K562 (cell line): ENCODE measurements around the gene MKLN1. TPM values are rescaled to one million over a fixed set of nuclear protein-coding genes. Genes with fewer than 3 reads are reported as not detected.
A peak's percentile ranks its signal among the peaks of the same experiment; 100 is the strongest.

Experiments
- CREM ChIP-seq: IDR thresholded peaks from 2 replicates; pipeline ENCODE4 v1.6.1; 2014; ENCODE audit warnings: antibody characterized with exemption, low read depth
- HDAC6 ChIP-seq: IDR thresholded peaks from 2 replicates; pipeline ENCODE4 v1.6.1; 2012; ENCODE audit warnings: low read depth, mild to moderate bottlenecking, control low read depth, inconsistent platforms, low read length, moderate library complexity
- TFAP4 ChIP-seq: sonication (generic); formaldehyde crosslinking; IDR thresholded peaks from 2 replicates; pipeline ENCODE4 v1.8.0; 2022; ENCODE audit warnings: missing genetic modification reagents, mild to moderate bottlenecking, moderate library complexity, borderline replicate concordance
- ZBTB33 ChIP-seq: sonication (generic); formaldehyde crosslinking; IDR thresholded peaks from 2 replicates; pipeline ENCODE4 v1.8.1; 2023; ENCODE audit warnings: mild to moderate bottlenecking, missing genetic modification reagents
- ZNF445 ChIP-seq: fragments of 250-450 bp; sonication (Bioruptor Pico); IDR thresholded peaks from 2 replicates; pipeline ENCODE4 v1.4.0; 2020; ENCODE audit warnings: low read depth, mild to moderate bottlenecking, moderate library complexity
- polyA plus RNA-seq, 8 experiments: library from polyadenylated mRNA; depleted of rRNA in 4 of 8; stranded (reverse) in 5 of 8; unstranded in 3 of 8; fragments of >200 nt; fragmentation: Nextera tagmentation in 2 of 8; fragmentation: Illumina TruSeq in 1 of 8; extraction: Ambion mirVana in 2 of 8; extraction: Trizol in 1 of 8; gene quantifications; 2 replicates each; pipeline versions ENCODE4 v1.2.1 to v1.2.3, GENCODE V29; 2011 to 2014; ENCODE audit warnings: inconsistent platforms in 1 of 8, missing spikeins in 1 of 8
- total RNA-seq, 7 experiments: library from RNA; depleted of rRNA in 6 of 7; stranded (reverse); fragments of >200 nt in 6 of 7; fragmentation: Illumina TruSeq in 2 of 7; extraction: Trizol in 2 of 7; gene quantifications; 2 replicates each; pipeline versions ENCODE4 v1.2.1 to v1.2.3, GENCODE V29; 2011 to 2021; ENCODE audit warnings: low replicate concordance in 1 of 7
- TF ChIP-seq, protein P1 (sequence below): fragments of 450-650 bp; formaldehyde crosslinking; IDR thresholded peaks from 2 replicates; pipeline ENCODE4 v1.4.0; 2022; ENCODE audit warnings: mild to moderate bottlenecking, moderate library complexity
- TF ChIP-seq, protein P2 (sequence below): sonication (generic); formaldehyde crosslinking; IDR thresholded peaks from 2 replicates; pipeline ENCODE4 v1.8.0; 2022; ENCODE audit warnings: mild to moderate bottlenecking, low read depth, missing genetic modification reagents

Gene MKLN1
- total and polyA plus RNA-seq, 9 of the 15 experiments (the other 6 are each of a cell fraction or from before 2014, with no cell fraction given), result 18.6 to 80.4 (median 56.0) TPM

- TF ChIP-seq, protein P1, sequence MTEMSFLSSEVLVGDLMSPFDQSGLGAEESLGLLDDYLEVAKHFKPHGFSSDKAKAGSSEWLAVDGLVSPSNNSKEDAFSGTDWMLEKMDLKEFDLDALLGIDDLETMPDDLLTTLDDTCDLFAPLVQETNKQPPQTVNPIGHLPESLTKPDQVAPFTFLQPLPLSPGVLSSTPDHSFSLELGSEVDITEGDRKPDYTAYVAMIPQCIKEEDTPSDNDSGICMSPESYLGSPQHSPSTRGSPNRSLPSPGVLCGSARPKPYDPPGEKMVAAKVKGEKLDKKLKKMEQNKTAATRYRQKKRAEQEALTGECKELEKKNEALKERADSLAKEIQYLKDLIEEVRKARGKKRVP, result no peak
- TF ChIP-seq ZBTB33 (CRISPR knock-in tag), result no peak
- no peak for TF ChIP-seq ZNF445 (CRISPR knock-in tag)
- TF ChIP-seq, protein P2, sequence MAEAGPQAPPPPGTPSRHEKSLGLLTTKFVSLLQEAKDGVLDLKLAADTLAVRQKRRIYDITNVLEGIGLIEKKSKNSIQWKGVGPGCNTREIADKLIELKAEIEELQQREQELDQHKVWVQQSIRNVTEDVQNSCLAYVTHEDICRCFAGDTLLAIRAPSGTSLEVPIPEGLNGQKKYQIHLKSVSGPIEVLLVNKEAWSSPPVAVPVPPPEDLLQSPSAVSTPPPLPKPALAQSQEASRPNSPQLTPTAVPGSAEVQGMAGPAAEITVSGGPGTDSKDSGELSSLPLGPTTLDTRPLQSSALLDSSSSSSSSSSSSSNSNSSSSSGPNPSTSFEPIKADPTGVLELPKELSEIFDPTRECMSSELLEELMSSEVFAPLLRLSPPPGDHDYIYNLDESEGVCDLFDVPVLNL, result 0 out of 2 replicates have a peak, but pooled peaks have one; percentile 7
- TF ChIP-seq TFAP4 (CRISPR knock-in tag), result no peak
- 0 out of 2 replicates have a peak, but pooled peaks have one; percentile 39 for TF ChIP-seq HDAC6
- TF ChIP-seq CREM, result no peak
These were observed 539 bp upstream of the MKLN1 start (continued) for GRCh38 chr7:131327049-131327625.
